Activated T-helper 1 cell treated with anti-CD3 and anti-CD28 coated beads, Interleukin-12 subunit alpha, Interleukin-12 subunit beta, Interleukin-2, Interleukin-4 antibody, amounts not matched to agents 30 ng/mL and 10 ng/mL and 1 ng/mL, durations not matched to agents 14 hours and 24 hours and 36 hours (primary cell): Measurements from ENCODE around the gene CMSS1. TPM values are rescaled to one million over a fixed set of nuclear protein-coding genes. Genes with fewer than 3 reads are reported as not detected.

Source experiments
- DNase-seq: peaks from one replicate; pipeline ENCODE4 v3.0.0; 2021; ENCODE audit warnings: low spot score
- H3K27ac Mint-ChIP-seq: one replicate; pipeline ENCODE4 v1.8.0; 2021; ENCODE audit warnings: mild to moderate bottlenecking, mixed read lengths
- H3K27me3 Mint-ChIP-seq: one replicate; pipeline ENCODE4 v1.8.0; 2022; ENCODE audit warnings: mild to moderate bottlenecking, moderate library complexity, mixed read lengths; ENCODE audit not compliant: insufficient read depth
- H3K36me3 Mint-ChIP-seq: one replicate; pipeline ENCODE4 v1.8.0; 2021; ENCODE audit warnings: low read depth, mixed read lengths
- H3K4me1 Mint-ChIP-seq: one replicate; pipeline ENCODE4 v1.8.0; 2021; ENCODE audit warnings: low read depth, mixed read lengths
- H3K4me3 Mint-ChIP-seq: one replicate; pipeline ENCODE4 v1.8.0; 2021; ENCODE audit warnings: mild to moderate bottlenecking, moderate library complexity, mixed read lengths
- H3K9me3 Mint-ChIP-seq: one replicate; pipeline ENCODE4 v1.8.0; 2021; ENCODE audit warnings: mixed read lengths
- intact Hi-C: fragments of 100-400 bp; cut with micrococcal nuclease; formaldehyde crosslinking; loops from one replicate; pipeline ENCODE4 v1.15.1; 2024
- total RNA-seq: library from RNA; stranded (reverse); gene quantifications from 2 replicates; pipeline ENCODE4 v1.2.3, GENCODE V29; 2022

CMSS1 gene
- total RNA-seq, 1 donor from 2014 or later: 108 TPM

- intact Hi-C loops: no loop called here
- no peak overlapping the region for H3K4me3 Mint-ChIP-seq
- no peak for DNase-seq
- peaks cover 2% of the 10 kb centered on the region for H3K27me3 Mint-ChIP-seq
- H3K9me3 Mint-ChIP-seq: no peaks in the 10 kb centered on the region
- no peaks in the 10 kb centered on the region for H3K4me1 Mint-ChIP-seq
- H3K36me3 Mint-ChIP-seq: peaks cover 1% of the 10 kb centered on the region
- no peak overlapping the region for H3K27ac Mint-ChIP-seq
These were observed 236.4 kb downstream of the CMSS1 start for GRCh38 chr3:100053951-100054620.

GRCh38 chr3:100057716-100058575, 240.3 kb downstream of the CMSS1 start:
- intact Hi-C loops: no loop called here
- DNase-seq: no peak
- Mint-ChIP-seq H3K36me3 (no peaks in the 10 kb centered on the region), H3K9me3 (no peaks in the 10 kb centered on the region), H3K27me3 (peaks cover under 1% of the 10 kb centered on the region), H3K27ac (no peak overlapping the region), H3K4me3 (no peak overlapping the region), H3K4me1 (peaks cover 6% of the 10 kb centered on the region)

- Mint-ChIP-seq H3K9me3 (no peaks in the 10 kb centered on the region), H3K36me3 (no peaks in the 10 kb centered on the region), H3K4me1 (peaks cover 6% of the 10 kb centered on the region), H3K27ac (no peak overlapping the region), H3K4me3 (no peak overlapping the region), H3K27me3 (no peaks in the 10 kb centered on the region)
- DNase-seq: no peak
- intact Hi-C loops: no loop called here
These were observed 241.8 kb downstream of the CMSS1 start for GRCh38 chr3:100059472-100059871.

GRCh38 chr3:100060685-100061484, 243.2 kb downstream of the CMSS1 start:
- H3K27ac Mint-ChIP-seq: peak overlapping the region; percentile 35
- H3K9me3 Mint-ChIP-seq: no peaks in the 10 kb centered on the region
- intact Hi-C loops: no loop called here
- no peak overlapping the region for H3K4me3 Mint-ChIP-seq
- no peaks in the 10 kb centered on the region for H3K36me3 Mint-ChIP-seq
- DNase-seq: no peak
- H3K4me1 Mint-ChIP-seq: peaks cover 6% of the 10 kb centered on the region
- no peaks in the 10 kb centered on the region for H3K27me3 Mint-ChIP-seq

- intact Hi-C loops: no loop called here
- Mint-ChIP-seq H3K27me3 (no peaks in the 10 kb centered on the region), H3K36me3 (no peaks in the 10 kb centered on the region), H3K4me1 (peaks cover 6% of the 10 kb centered on the region), H3K9me3 (no peaks in the 10 kb centered on the region), H3K27ac (no peak overlapping the region), H3K4me3 (no peak overlapping the region)
- DNase-seq: no peak
These were observed 245.0 kb downstream of the CMSS1 start for GRCh38 chr3:100062665-100063064.

- no peaks in the 10 kb centered on the region for H3K9me3 Mint-ChIP-seq
- H3K27me3 Mint-ChIP-seq: no peaks in the 10 kb centered on the region
- no peak overlapping the region for H3K27ac Mint-ChIP-seq
- intact Hi-C loops: no loop called here
- H3K4me3 Mint-ChIP-seq: no peak overlapping the region
- peaks cover 10% of the 10 kb centered on the region for H3K4me1 Mint-ChIP-seq
- H3K36me3 Mint-ChIP-seq: no peaks in the 10 kb centered on the region
- DNase-seq: no peak
These were observed 246.3 kb downstream of the CMSS1 start for GRCh38 chr3:100063929-100064461.

GRCh38 chr3:100067589-100067988, 249.9 kb downstream of the CMSS1 start:
- peaks cover 9% of the 10 kb centered on the region for H3K36me3 Mint-ChIP-seq
- H3K4me1 Mint-ChIP-seq: peaks cover 30% of the 10 kb centered on the region
- H3K9me3 Mint-ChIP-seq: peaks cover 5% of the 10 kb centered on the region
- H3K4me3 Mint-ChIP-seq: no peak overlapping the region
- H3K27ac Mint-ChIP-seq: no peak overlapping the region
- intact Hi-C loops: no loop called here
- H3K27me3 Mint-ChIP-seq: no peaks in the 10 kb centered on the region
- no peak for DNase-seq

GRCh38 chr3:100068826-100069225, 251.2 kb downstream of the CMSS1 start:
- Mint-ChIP-seq H3K4me3 (no peak overlapping the region), H3K27ac (no peak overlapping the region), H3K9me3 (peaks cover 5% of the 10 kb centered on the region), H3K36me3 (peaks cover 11% of the 10 kb centered on the region), H3K27me3 (no peaks in the 10 kb centered on the region), H3K4me1 (peaks cover 42% of the 10 kb centered on the region)
- DNase-seq: peak; percentile 73
- intact Hi-C loops: loop anchor here (1.0 to 2.0 kb wide), 5 partner anchors 7 to 521 kb away; no protein-coding TSS in a partner anchor

- H3K4me3 Mint-ChIP-seq: no peak overlapping the region
- intact Hi-C loops: loop anchor here (1.0 to 2.0 kb wide), 2 partner anchors 237 to 521 kb away; no protein-coding TSS in a partner anchor
- no peak for DNase-seq
- no peak overlapping the region for H3K27ac Mint-ChIP-seq
- peaks cover 47% of the 10 kb centered on the region for H3K4me1 Mint-ChIP-seq
- peaks cover 5% of the 10 kb centered on the region for H3K9me3 Mint-ChIP-seq
- no peaks in the 10 kb centered on the region for H3K27me3 Mint-ChIP-seq
- peaks cover 13% of the 10 kb centered on the region for H3K36me3 Mint-ChIP-seq
These were observed 251.8 kb downstream of the CMSS1 start for GRCh38 chr3:100069472-100069871.

GRCh38 chr3:100072326-100073048, 254.8 kb downstream of the CMSS1 start:
- Mint-ChIP-seq H3K27ac (peak overlapping the region; percentile 76), H3K9me3 (peaks cover 8% of the 10 kb centered on the region), H3K4me3 (peak overlapping the region; percentile 57), H3K36me3 (peaks cover 15% of the 10 kb centered on the region), H3K4me1 (peaks cover 71% of the 10 kb centered on the region), H3K27me3 (no peaks in the 10 kb centered on the region)
- intact Hi-C loops: loop anchor here (1.0 to 5.0 kb wide), 3 partner anchors 15 to 330 kb away; partner anchors contain the start of genes LNP1 and TOMM70
- no peak for DNase-seq

- Mint-ChIP-seq H3K27me3 (no peaks in the 10 kb centered on the region), H3K36me3 (peaks cover 15% of the 10 kb centered on the region), H3K4me1 (peaks cover 71% of the 10 kb centered on the region), H3K9me3 (peaks cover 8% of the 10 kb centered on the region), H3K27ac (peak overlapping the region; percentile 95), H3K4me3 (peak overlapping the region; percentile 70)
- no peak for DNase-seq
- intact Hi-C loops: loop anchor here (1.0 to 5.0 kb wide), 3 partner anchors 14 to 329 kb away; partner anchors contain the start of genes LNP1 and TOMM70
These were observed 255.5 kb downstream of the CMSS1 start for GRCh38 chr3:100073049-100073713.
